HCT116 (cell line): ENCODE measurements around the gene SLC6A19. TPM values are rescaled to one million over a fixed set of nuclear protein-coding genes. Genes with fewer than 3 reads are reported as not detected.

Experiments
- ATAC-seq: fragments of 200-7000 bp; cut with Tn5 transposase; 2 replicates; pipeline ENCODE4 v1.9.1; 2020; ENCODE audit warnings: mild to moderate bottlenecking, moderate library complexity
- BruUV-seq: library from RNA; stranded (reverse); fragments of 400-500 nt; replicated peaks from 2 replicates; lab custom pipeline; 2021; lab: Mats Ljungman, UMichigan
- CTCF ChIA-PET: fragments of 300-600 bp; sonication (Branson Sonifier 250); formaldehyde crosslinking; loops from one replicate; lab custom pipeline; 2021; ENCODE audit warnings: antibody characterized with exemption; lab: Charles Lee
- POLR2A ChIA-PET: fragments of 300-600, 350-600 bp; sonication (Branson Sonifier 250); formaldehyde crosslinking; loops from one replicate; lab custom pipeline; 2021; ENCODE audit warnings: antibody characterized with exemption; lab: Charles Lee
- RAD21 ChIA-PET, 2 experiments: fragments of 300-600 bp; sonication (Branson Sonifier 250); formaldehyde crosslinking; loops; one replicate each; lab custom pipeline; 2023; ENCODE audit warnings: low total read pairs in 2 of 2; ENCODE audit not compliant: uncharacterized antibody in 2 of 2, unreplicated experiment in 2 of 2, low non-redundant PET in 1 of 2; lab: Charles Lee
- DNase-seq: peaks from one replicate; pipeline ENCODE4 v3.0.0-alpha.2; 2010; ENCODE audit warnings: low read depth, low spot score
- H2AFZ ChIP-seq: fragments of 200-600 bp; shearing (Covaris generic), sonication (generic); 2 replicates; pipeline ENCODE4 v1.6.1; 2017; ENCODE audit warnings: low read depth, mixed run types, mixed read lengths, antibody characterized with exemption, low read length; ENCODE audit not compliant: poor library complexity, severe bottlenecking
- H3K27ac ChIP-seq: 2 replicates; pipeline ENCODE4 v1.5.1; 2012; ENCODE audit warnings: low read depth, low read length
- H3K27me3 ChIP-seq: fragments of 200-600 bp; sonication (generic); 2 replicates; pipeline ENCODE4 v1.6.1; 2016; ENCODE audit warnings: mixed run types, low read length, mixed read lengths; ENCODE audit not compliant: insufficient read depth
- H3K36me3 ChIP-seq, 2 experiments: fragments of 200-500 bp in 1 of 2; fragments of 200-600 bp in 1 of 2; sonication (Bioruptor generic) in 1 of 2; sonication (generic) in 1 of 2; 2 replicates each; pipeline versions ENCODE4 v1.5.1 to v1.6.1; 2014 to 2016; ENCODE audit warnings: low read length in 2 of 2, inconsistent platforms in 1 of 2, mixed read lengths in 1 of 2, mixed run types in 1 of 2; ENCODE audit not compliant: insufficient read depth in 2 of 2, control insufficient read depth in 1 of 2
- H3K4me1 ChIP-seq, 2 experiments: fragments of 200-600 bp in 1 of 2; sonication (generic) in 1 of 2; 2 replicates each; pipeline versions ENCODE4 v1.5.1 to v1.6.1; 2012 to 2017; ENCODE audit warnings: low read length in 2 of 2, inconsistent platforms in 1 of 2, mild to moderate bottlenecking in 1 of 2, mixed read lengths in 1 of 2, mixed run types in 1 of 2, moderate library complexity in 1 of 2; ENCODE audit not compliant: insufficient read depth in 2 of 2, control insufficient read depth in 1 of 2
- H3K4me2 ChIP-seq: fragments of 200-600 bp; sonication (generic); 2 replicates; pipeline ENCODE4 v1.6.1; 2017; ENCODE audit warnings: mixed run types, low read length, mixed read lengths
- H3K4me3 ChIP-seq, 2 experiments: fragments of 200-600 bp in 1 of 2; sonication (generic) in 1 of 2; replicated peaks in 1 of 2; 2 replicates each; pipeline ENCODE4 v1.5.1; 2011 to 2016; ENCODE audit warnings: low read length in 2 of 2, control low read depth in 1 of 2, low read depth in 1 of 2, mild to moderate bottlenecking in 1 of 2, mixed read lengths in 1 of 2, mixed run types in 1 of 2
- H3K79me2 ChIP-seq: fragments of 200-600 bp; sonication (generic); 2 replicates; pipeline ENCODE4 v1.6.1; 2017; ENCODE audit warnings: mild to moderate bottlenecking, mixed run types, low read length, moderate library complexity, mixed read lengths; ENCODE audit not compliant: insufficient read depth
- H3K9ac ChIP-seq: fragments of 200-600 bp; sonication (generic); 2 replicates; pipeline ENCODE4 v1.6.1; 2016; ENCODE audit warnings: low read length, mixed read lengths
- H3K9me2 ChIP-seq: fragments of 200-600 bp; sonication (generic), shearing (Covaris generic); 2 replicates; pipeline ENCODE4 v1.6.1; 2017; ENCODE audit warnings: mixed run types, mild to moderate bottlenecking, moderate library complexity; ENCODE audit not compliant: insufficient read depth
- H3K9me3 ChIP-seq, 2 experiments: fragments of 200-500 bp in 1 of 2; fragments of 200-600 bp in 1 of 2; sonication (Bioruptor generic) in 1 of 2; sonication (generic) in 1 of 2; 2 replicates each; pipeline ENCODE4 v1.6.1; 2014 to 2017; ENCODE audit warnings: low read length in 2 of 2, mixed read lengths in 2 of 2, inconsistent platforms in 1 of 2, low read depth in 1 of 2, mild to moderate bottlenecking in 1 of 2, mixed run types in 1 of 2, moderate library complexity in 1 of 2; ENCODE audit not compliant: control insufficient read depth in 1 of 2, insufficient read depth in 1 of 2
- H4K20me1 ChIP-seq: fragments of 200-600 bp; sonication (generic), shearing (Covaris generic); 2 replicates; pipeline ENCODE4 v1.6.1; 2017; ENCODE audit warnings: mixed run types, mild to moderate bottlenecking, moderate library complexity; ENCODE audit not compliant: insufficient read depth
- CEBPB ChIP-seq: IDR thresholded peaks from 2 replicates; pipeline ENCODE4 v1.6.1; 2012; ENCODE audit warnings: low read depth
- CTCF ChIP-seq, 3 experiments: fragments of 200-600 bp in 1 of 3; sonication (generic) in 1 of 3; IDR thresholded peaks in 2 of 3; conservative IDR thresholded peaks in 1 of 3; 2 replicates each; pipeline ENCODE4 v1.5.1; 2012 to 2017; ENCODE audit warnings: low read depth in 2 of 3, low read length in 2 of 3, antibody characterized with exemption in 1 of 3, borderline replicate concordance in 1 of 3, control low read depth in 1 of 3, mild to moderate bottlenecking in 1 of 3, mixed read lengths in 1 of 3, mixed run types in 1 of 3, moderate library complexity in 1 of 3; ENCODE audit not compliant: insufficient read depth in 1 of 3
- MAX ChIP-seq: IDR thresholded peaks from 2 replicates; pipeline ENCODE4 v1.6.1; 2012
- POLR2AphosphoS5 ChIP-seq: IDR thresholded peaks from 2 replicates; pipeline ENCODE4 v1.6.1; 2011; ENCODE audit warnings: mild to moderate bottlenecking, low read depth, low read length, moderate library complexity
- RAD21 ChIP-seq: IDR thresholded peaks from 2 replicates; pipeline ENCODE4 v1.6.1; 2012; ENCODE audit warnings: low read depth, mild to moderate bottlenecking
- REST ChIP-seq: IDR thresholded peaks from 2 replicates; pipeline ENCODE4 v1.6.1; 2012; ENCODE audit warnings: low read depth
- SP1 ChIP-seq: IDR thresholded peaks from 2 replicates; pipeline ENCODE4 v1.6.1; 2012; ENCODE audit warnings: low read depth
- SRF ChIP-seq: IDR thresholded peaks from 2 replicates; pipeline ENCODE4 v1.6.1; 2012; ENCODE audit warnings: low read depth
- TCF7L2 ChIP-seq: IDR thresholded peaks from 2 replicates; pipeline ENCODE4 v1.7.0; 2011; ENCODE audit warnings: borderline replicate concordance, inconsistent platforms; ENCODE audit not compliant: insufficient read depth, insufficient read length; ENCODE audit errors: extremely low read depth
- YY1 ChIP-seq: IDR thresholded peaks from 2 replicates; pipeline ENCODE4 v1.6.1; 2011; ENCODE audit warnings: low read length, low read depth, moderate library complexity, mild to moderate bottlenecking; ENCODE audit not compliant: insufficient replicate concordance; ENCODE audit errors: extremely low read depth
- ZNF274 ChIP-seq: fragments of 200-500 bp; sonication (Bioruptor generic); IDR thresholded peaks from 2 replicates; pipeline ENCODE4 v1.6.1; 2014; ENCODE audit warnings: mild to moderate bottlenecking, low read depth, low read length, inconsistent platforms
- intact Hi-C: fragments of 100-400 bp; cut with micrococcal nuclease; formaldehyde crosslinking; loops from 2 replicates; pipeline ENCODE4 v1.10.0; 2022
- total RNA-seq: library from RNA; stranded (reverse); gene quantifications from one replicate; pipeline ENCODE4 v1.2.1, GENCODE V29; 2021; ENCODE audit not compliant: unreplicated experiment

SLC6A19 gene
- total RNA-seq, 1 experiment from 2014 or later = not detected

- TF ChIP-seq ZNF274 (no peak), REST (no peak), POLR2AphosphoS5 (no peak), SRF (no peak)
Measured at GRCh38 chr5:1200495-1201326, 684 bp upstream of the SLC6A19 start (continued).

GRCh38 chr5:1202026-1202797, 817 bp downstream of the SLC6A19 start:
- no peak overlapping the region for H3K9ac ChIP-seq
- H3K4me3 ChIP-seq = no peak overlapping the region
- no peaks in the 10 kb centered on the region for H3K9me2 ChIP-seq
- intact Hi-C loops = no loop called here
- no peaks in the 10 kb centered on the region for H4K20me1 ChIP-seq
- ChIA-PET POLR2A (no interaction called here), RAD21 (no interaction called here), CTCF (no interaction called here)
- peaks cover 11% of the 10 kb centered on the region; the same call in 1 of the 2 replicates for H3K27me3 ChIP-seq
- H2AFZ ChIP-seq = no peak overlapping the region
- ATAC-seq (no peak), DNase-seq (no peak)
- H3K36me3 ChIP-seq = no peaks in the 10 kb centered on the region
- H3K4me1 ChIP-seq = 0 out of 4 replicates have a peak, but pooled peaks cover 0 to 3% of the 10 kb centered on the region in 2 experiments
- H3K4me2 ChIP-seq = no peak overlapping the region
- no peaks in the 10 kb centered on the region for H3K9me3 ChIP-seq
- no TSS peak for BruUV-seq
- no peaks in the 10 kb centered on the region for H3K79me2 ChIP-seq
- H3K27ac ChIP-seq = no peak overlapping the region
- TF ChIP-seq TCF7L2 (no peak), CTCF (IDR thresholded peaks at IDR 0.05 in 2 of 3, conservative IDR thresholded peaks at IDR 0.05 in 1 of 3; ENCODE audit: borderline replicate concordance in 1 of 3, insufficient read depth in 1 of 3, low read depth in 2 of 3, low read length in 2 of 3) (no peak), CEBPB (no peak), REST (no peak), YY1 (no peak), MAX (no peak), RAD21 (no peak), SRF (no peak), POLR2AphosphoS5 (no peak), SP1 (no peak)
